RWPE1 (cell line): ENCODE measurements around the gene NEUROD4.

Experiments
- CTCF ChIA-PET: fragments of 350-600 bp; sonication (Branson Sonifier 250); formaldehyde crosslinking; extraction: SDS; loops from one replicate; lab custom pipeline; 2021; lab: Yijun Ruan, JAX
- POLR2A ChIA-PET: fragments of 400-600 bp; formaldehyde crosslinking; extraction: SDS; loops from one replicate; lab custom pipeline; 2020; ENCODE audit warnings: antibody characterized with exemption; ENCODE audit not compliant: low non-redundant PET; lab: Yijun Ruan, JAX
- DNase-seq: peaks from one replicate; pipeline ENCODE4 v3.0.0; 2012; ENCODE audit warnings: low spot score
- H3K27ac ChIP-seq: fragments of 450-650 bp; 2 replicates; pipeline ENCODE4 v1.5.1; 2017
- CTCF ChIP-seq: fragments of 450-650 bp; conservative IDR thresholded peaks from 2 replicates; pipeline ENCODE4 v1.5.1; 2017; ENCODE audit warnings: low read depth, mild to moderate bottlenecking

The NEUROD4 gene

GRCh38 chr12:55039395-55040354 is 19.9 kb downstream of the NEUROD4 start:
- no peak overlapping the region for H3K27ac ChIP-seq
- ChIA-PET POLR2A (no interaction called here), CTCF (interaction anchor here (0.6 kb wide), 1 partner anchor 352 kb away, joined by 3 read pairs; no protein-coding TSS in a partner anchor)
- no peak for DNase-seq
- TF ChIP-seq CTCF = no peak

DNA sequence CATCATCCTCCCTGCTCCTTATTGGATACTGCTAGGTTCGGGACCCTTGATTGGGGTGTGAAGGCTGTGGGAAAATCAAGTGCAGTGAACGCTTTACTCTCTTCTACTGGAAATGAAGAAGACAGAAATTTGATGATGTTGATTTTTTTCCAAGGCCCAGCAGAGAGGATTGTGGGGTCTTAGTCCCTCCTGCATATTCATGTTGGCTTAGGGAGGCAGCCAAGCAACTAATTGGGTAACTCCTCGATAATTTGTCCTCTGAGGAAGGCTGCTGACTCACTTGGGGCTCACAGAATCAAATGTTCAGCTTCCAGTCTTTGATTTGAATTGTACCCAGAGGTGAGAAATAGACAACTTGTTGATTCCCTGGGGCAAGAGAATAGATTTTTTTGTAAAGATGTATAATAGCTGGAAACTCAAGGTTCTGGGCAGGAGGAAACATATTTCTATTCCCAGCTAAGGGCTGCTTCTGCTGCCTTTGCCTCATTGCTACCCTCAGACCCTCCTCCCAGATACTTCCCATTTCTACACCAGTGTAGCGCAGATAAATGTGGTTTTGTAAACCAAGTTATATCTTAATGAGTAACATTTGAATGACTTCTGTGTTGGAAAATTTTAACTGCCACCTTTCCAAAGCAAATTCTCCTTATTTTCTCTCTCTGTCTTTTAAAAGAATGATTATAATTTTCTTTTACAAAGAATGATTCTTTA is 21.7 kb downstream of the NEUROD4 start:
- no peak overlapping the region for H3K27ac ChIP-seq
- DNase-seq = no peak
- TF ChIP-seq CTCF = no peak
- ChIA-PET POLR2A (no interaction called here), CTCF (no interaction called here)

GRCh38 chr12:55043542-55043941 is 23.8 kb downstream of the NEUROD4 start:
- POLR2A ChIA-PET = no interaction called here
- no peak for DNase-seq
- no peak for TF ChIP-seq CTCF
- no peak overlapping the region for H3K27ac ChIP-seq
- CTCF ChIA-PET = no interaction called here

DNA sequence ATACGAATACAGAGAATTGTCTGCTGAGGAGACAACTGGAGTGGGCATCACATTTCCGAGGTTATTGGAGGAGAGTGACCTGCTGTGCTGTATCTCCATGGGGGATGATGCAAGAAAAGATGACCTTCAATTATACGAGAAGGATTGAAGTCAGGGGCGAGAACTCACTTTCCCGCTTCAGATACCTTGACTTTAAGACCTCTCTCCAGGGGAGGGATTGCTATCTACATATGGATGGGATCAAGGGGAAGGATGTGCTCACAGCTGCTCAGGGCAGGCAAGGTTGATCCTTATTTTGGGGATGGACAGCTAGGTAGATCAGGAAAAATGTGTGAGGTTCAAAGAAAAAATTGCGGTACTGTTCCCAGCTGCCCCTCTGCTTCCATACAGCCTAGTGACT is 24.4 kb downstream of the NEUROD4 start:
- CTCF ChIA-PET = interaction anchor here (0.5 kb wide), 1 partner anchor 51 kb away, joined by 3 read pairs; no protein-coding TSS in a partner anchor
- no peak overlapping the region for H3K27ac ChIP-seq
- no peak for TF ChIP-seq CTCF
- POLR2A ChIA-PET = no interaction called here
- DNase-seq = no peak

- POLR2A ChIA-PET = no interaction called here
- TF ChIP-seq CTCF = no peak
- no peak for DNase-seq
- CTCF ChIA-PET = interaction anchor here (0.6 to 0.7 kb wide), 2 partner anchors 16 to 325 kb away, joined by 3 to 4 read pairs; no protein-coding TSS in a partner anchor
- no peak overlapping the region for H3K27ac ChIP-seq
These were observed 29.9 kb downstream of the NEUROD4 start for GRCh38 chr12:55049676-55050075.

GRCh38 chr12:55051197-55051947 is 31.6 kb downstream of the NEUROD4 start:
- no peak for DNase-seq
- TF ChIP-seq CTCF = no peak
- CTCF ChIA-PET = no interaction called here
- POLR2A ChIA-PET = no interaction called here
- H3K27ac ChIP-seq = no peak overlapping the region
